HG03196 (cell line): ENCODE data around the gene CDK4.

Source experiments
- ATAC-seq: cut with Tn5 transposase; IDR thresholded peaks from one replicate; pipeline ENCODE4 v1.9.1; 2021; ENCODE audit not compliant: unreplicated experiment

Gene CDK4

GRCh38 chr12:57740656-57741412, 11.3 kb downstream of the CDK4 start:
- ATAC-seq = peak; percentile 51

DNA sequence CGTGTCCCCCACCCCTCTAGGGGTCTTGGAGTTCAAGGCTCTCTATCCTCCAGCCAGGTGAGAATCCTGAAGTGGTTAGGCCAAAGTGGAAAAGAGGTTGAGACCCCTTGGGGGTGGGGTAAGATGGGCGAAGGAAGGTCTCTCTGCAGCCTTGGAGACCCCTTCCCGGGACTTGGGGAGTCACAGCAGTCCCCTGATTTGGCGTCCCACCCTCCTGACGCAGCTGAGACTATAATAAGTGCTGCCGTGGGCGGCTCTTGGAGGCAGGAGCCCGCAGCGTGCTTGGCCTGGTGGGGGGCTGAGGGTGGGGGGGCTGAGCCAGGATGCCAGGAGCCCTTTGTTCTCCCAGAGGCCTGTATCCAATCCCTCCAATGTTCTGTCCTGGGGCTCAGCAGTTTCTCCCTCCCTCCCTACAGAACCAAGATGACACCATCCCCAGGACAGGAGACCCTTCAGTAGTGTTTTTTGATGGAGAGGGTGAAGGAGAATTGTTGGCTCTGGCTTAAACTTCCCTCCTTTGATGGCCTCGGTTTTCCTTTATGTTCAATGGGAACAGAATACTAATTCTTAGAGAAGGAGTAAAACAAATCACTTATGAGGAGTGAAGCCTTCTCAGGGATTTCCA, 12.1 kb downstream of the CDK4 start:
- no peak for ATAC-seq

DNA sequence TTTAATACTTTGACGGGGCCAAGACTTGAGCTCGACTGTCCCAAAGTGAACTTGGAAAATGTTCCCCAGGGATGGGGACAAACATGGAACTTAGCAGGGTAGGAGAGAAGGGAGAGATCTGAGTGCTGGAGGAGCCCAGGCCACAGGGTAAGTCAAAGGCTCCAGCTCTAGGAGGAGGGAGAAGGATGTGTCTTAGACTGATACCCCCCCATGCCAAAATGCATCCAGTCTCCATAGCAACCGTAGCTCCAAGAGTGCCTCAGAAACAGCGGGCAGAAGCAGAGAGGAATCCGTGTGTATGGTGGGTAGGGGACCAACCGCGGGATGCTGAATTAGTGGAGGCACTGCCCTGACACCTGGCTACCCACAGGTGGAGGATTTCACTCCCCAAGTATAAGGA, 12.7 kb downstream of the CDK4 start:
- ATAC-seq = no peak

DNA sequence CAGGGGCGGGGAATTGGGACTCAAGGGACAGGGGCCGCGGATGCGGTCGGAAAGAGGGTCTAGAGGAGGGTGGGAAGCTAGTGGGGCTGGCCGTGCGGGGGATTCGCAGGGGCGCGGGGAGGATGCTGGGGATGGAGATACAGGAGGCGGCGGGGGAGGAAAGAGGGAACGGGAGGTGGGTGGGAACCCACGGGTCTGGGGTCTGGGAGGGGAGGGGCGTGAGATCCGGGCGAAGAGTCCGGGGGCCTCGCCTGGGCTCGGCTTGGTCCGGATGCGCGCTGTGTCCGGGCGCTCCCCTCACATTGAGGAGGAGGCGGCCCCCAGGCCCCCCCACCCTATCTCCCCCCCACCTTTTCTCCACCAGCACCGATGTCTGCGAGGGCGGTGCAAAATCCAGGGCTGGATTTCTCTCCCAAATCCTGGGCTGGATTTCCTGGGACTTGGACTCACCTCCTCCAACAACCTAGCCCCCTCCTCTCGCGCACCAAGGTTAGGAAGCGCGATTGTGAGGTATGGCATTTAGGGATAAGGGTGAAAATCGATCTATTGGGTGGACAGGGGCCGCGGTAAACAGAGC, 13.4 kb downstream of the CDK4 start, which contains the start of gene AGAP2:
Gene AGAP2, minus strand, starts transcription at position 82 of the 577 bp plus-strand sequence. CDS start 496 bp downstream, outside the sequence.
- ATAC-seq = no peak

DNA sequence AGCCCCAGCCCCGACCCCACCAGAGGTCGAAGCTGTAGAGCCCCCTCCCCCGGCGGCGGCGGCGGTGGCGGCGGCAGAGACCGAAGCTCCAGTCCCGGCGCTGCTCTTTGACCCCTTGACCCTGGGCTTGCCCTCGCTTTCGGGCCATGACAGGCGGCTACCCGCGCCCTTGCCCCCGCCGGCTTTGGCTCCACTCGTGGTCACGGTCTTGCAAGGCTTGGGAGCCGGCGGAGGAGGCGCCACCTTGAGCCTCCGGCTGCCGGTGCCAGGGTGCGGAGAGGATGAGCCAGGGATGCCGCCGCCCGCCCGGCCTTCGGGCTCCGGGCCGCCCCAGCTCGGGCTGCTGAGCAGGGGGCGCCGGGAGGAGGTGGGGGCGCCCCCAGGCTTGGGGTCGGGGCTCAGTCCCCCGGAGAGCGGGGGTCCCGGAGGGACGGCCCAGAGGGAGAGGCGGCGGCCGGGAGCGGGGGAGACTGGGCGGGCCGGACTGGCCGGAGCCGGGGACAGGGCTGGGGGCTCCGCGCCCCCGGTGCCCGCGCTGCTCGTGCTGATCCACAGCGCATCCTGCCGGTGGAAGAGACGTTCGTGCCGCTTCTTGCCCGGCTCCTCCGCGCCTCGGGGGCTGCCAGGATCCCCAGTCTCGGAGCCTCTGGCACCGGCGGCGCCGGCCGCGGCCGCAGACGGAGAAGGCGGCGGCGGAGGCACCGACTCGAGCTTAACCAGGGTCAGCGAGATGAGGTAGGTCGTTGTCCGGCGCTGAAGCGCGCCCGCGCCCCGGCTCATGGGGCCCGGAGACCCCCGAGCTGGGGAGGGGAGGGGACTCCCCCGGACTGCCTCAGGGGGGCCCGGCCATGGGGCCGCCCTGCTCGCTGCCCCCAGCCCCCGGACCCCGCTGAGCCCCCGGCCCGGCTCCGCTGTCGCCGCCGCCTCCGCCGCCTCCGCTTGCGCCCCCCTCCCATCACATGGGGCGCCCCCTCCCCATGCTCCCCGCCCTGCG, 14.3 kb downstream of the CDK4 start:
- ATAC-seq = no peak

GRCh38 chr12:57736741-57737466, 15.2 kb downstream of the CDK4 start:
- ATAC-seq = no peak

- no peak for ATAC-seq
Observed at GRCh38 chr12:57735952-57736740, 16.0 kb downstream of the CDK4 start.

GRCh38 chr12:57735198-57735855, 16.8 kb downstream of the CDK4 start:
- no peak for ATAC-seq

- ATAC-seq = no peak
Observed at GRCh38 chr12:57734591-57734990, 17.5 kb downstream of the CDK4 start.

DNA sequence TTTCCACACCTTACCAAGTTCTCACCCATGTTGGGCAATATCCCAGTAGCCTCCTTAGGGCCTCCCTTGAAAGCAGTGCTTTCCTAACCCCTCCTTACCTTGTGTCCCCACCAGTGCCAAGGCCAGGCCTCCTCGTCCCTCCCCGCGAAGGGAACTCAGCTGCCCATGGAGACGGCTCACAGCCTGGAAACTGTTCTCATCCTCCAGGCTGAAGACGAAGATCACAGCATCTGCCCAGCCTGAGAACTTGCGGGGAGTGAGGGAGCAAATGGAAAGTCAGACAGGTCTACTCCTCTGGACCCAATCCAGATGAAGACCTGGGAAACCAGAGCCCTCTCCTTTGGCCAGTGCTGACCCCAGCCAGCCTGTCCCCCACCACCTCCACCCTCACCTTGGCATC, 18.2 kb downstream of the CDK4 start:
- no peak for ATAC-seq

DNA sequence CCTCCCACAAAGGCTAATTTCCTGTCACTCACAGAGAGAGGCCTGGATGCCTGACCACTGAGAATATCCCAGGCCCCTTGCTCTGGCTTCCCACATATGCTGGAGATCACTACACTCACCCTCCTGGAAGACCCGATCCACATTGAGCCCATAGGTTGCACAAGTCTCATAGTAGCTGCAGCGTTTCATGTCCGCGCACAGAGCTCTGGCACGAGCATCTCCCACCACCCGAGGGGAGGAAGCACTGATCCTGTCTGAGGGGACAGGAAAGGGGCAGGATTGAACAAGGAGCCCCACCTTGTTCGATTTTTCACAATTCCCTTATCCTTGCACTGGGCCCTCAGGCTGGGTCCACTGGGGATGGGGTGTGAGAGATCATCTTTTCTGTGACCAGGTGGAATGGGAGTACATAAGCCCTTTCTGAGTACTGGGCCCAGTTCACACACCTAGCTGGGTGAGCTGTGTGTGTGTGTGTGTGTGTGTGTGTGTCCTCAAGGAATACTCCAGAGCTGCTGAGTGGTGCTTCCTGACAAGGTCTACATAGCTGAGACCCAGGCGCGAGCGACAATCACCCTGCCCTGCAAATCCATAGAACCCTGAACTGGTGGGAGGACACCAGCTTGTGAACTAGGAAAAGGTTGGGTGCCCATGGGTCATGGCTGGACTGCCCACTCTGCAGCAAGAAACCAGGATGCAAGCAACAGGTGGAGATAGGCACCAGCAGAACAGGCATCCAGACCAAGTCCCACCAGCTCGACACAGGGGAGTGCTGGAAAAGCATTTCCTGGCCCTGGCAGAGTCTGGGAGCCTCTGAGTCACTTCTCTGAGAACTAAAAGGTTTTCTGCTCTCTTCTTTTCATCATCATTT, 19.1 kb downstream of the CDK4 start:
- ATAC-seq = no peak

DNA sequence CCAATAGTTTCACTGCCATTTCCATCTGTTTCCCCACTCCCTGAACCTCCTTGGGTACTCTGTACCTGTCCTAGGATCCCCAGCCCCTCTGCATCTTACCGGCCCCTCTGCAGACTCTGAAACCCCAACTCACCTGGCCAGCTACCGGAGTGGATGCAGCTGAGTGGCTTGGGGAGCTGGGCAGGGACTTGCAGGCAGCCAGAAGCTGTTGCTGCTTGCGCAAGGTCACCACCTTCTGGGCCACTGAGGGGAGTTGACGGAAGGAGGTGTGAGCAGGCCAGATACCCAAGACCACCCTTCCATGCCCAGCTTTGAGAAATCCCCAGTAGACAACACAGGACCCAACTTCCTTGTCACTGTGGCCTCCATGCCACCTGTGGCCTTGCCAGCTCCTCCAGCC, 19.8 kb downstream of the CDK4 start:
- ATAC-seq = no peak

- no peak for ATAC-seq
Observed at GRCh38 chr12:57731411-57732080, 20.6 kb downstream of the CDK4 start.

- ATAC-seq = no peak
Observed at GRCh38 chr12:57730336-57731067, 21.6 kb downstream of the CDK4 start.

- no peak for ATAC-seq
Observed at GRCh38 chr12:57729321-57729844, 22.7 kb downstream of the CDK4 start.

- no peak for ATAC-seq
Observed at GRCh38 chr12:57727758-57728395, 24.2 kb downstream of the CDK4 start.
